SU-DHL-6 (cell line): ENCODE measurements around the gene FBXO11.

Source experiments
- CTCF ChIP-seq: fragments of 200-600 bp; sonication (generic); IDR thresholded peaks from one replicate; pipeline ENCODE4 v1.5.1; 2017; ENCODE audit warnings: antibody characterized with exemption, mild to moderate bottlenecking, low read length, moderate library complexity; ENCODE audit not compliant: insufficient read depth, poor library complexity, severe bottlenecking
- EZH2phosphoT487 ChIP-seq: fragments of 200-600 bp; sonication (generic), shearing (Covaris generic); conservative IDR thresholded peaks from 2 replicates; pipeline ENCODE4 v1.6.1; 2018; ENCODE audit warnings: mild to moderate bottlenecking, antibody characterized with exemption, low read length, moderate library complexity, mixed read lengths

- TF ChIP-seq CTCF (no peak), EZH2phosphoT487 (no peak)
Measured at GRCh38 chr2:47903781-47904490, 2.4 kb downstream of the FBXO11 start.
